NT2/D1 (cell line): ENCODE results near the gene PARN.
A peak's percentile ranks its signal among the peaks of the same experiment; 100 is the strongest.
"Not testable (repeated sequence)": the region's sequence is repeated elsewhere in the genome, so short reads cannot be mapped to it uniquely, and the experiment has no call there.

Experiments used
- DNase-seq: peaks from one replicate; pipeline ENCODE4 v3.0.0-alpha.2; 2011; ENCODE audit warnings: low read depth, low spot score
- H3K27me3 ChIP-seq: 2 replicates; pipeline ENCODE4 v1.6.0; 2011; ENCODE audit warnings: mild to moderate bottlenecking; ENCODE audit not compliant: insufficient read length, insufficient read depth
- H3K36me3 ChIP-seq: 2 replicates; pipeline ENCODE4 v1.6.1; 2011; ENCODE audit warnings: mild to moderate bottlenecking, low read length, mixed read lengths; ENCODE audit not compliant: insufficient read depth, insufficient read length
- H3K4me1 ChIP-seq: 2 replicates; pipeline ENCODE4 v1.5.1; 2011; ENCODE audit not compliant: insufficient read depth, insufficient read length
- H3K4me3 ChIP-seq: 2 replicates; pipeline ENCODE4 v1.5.1; 2011; ENCODE audit warnings: low read depth; ENCODE audit not compliant: insufficient read length
- H3K9ac ChIP-seq: 2 replicates; pipeline ENCODE4 v1.6.0; 2011; ENCODE audit warnings: low read depth; ENCODE audit not compliant: insufficient read length
- H3K9me3 ChIP-seq: 2 replicates; pipeline ENCODE4 v1.5.1; 2011; ENCODE audit warnings: mild to moderate bottlenecking, low read length; ENCODE audit not compliant: insufficient read depth
- SUZ12 ChIP-seq: IDR thresholded peaks from 2 replicates; pipeline ENCODE4 v1.6.1; 2011; ENCODE audit not compliant: insufficient read length, insufficient read depth; ENCODE audit errors: extremely low read depth
- YY1 ChIP-seq: IDR thresholded peaks from 2 replicates; pipeline ENCODE4 v1.6.1; 2011; ENCODE audit not compliant: insufficient read length, insufficient read depth
- ZNF274 ChIP-seq: IDR thresholded peaks from 2 replicates; pipeline ENCODE4 v1.6.1; 2011; ENCODE audit warnings: mild to moderate bottlenecking, low read depth, low read length

The PARN gene

DNA sequence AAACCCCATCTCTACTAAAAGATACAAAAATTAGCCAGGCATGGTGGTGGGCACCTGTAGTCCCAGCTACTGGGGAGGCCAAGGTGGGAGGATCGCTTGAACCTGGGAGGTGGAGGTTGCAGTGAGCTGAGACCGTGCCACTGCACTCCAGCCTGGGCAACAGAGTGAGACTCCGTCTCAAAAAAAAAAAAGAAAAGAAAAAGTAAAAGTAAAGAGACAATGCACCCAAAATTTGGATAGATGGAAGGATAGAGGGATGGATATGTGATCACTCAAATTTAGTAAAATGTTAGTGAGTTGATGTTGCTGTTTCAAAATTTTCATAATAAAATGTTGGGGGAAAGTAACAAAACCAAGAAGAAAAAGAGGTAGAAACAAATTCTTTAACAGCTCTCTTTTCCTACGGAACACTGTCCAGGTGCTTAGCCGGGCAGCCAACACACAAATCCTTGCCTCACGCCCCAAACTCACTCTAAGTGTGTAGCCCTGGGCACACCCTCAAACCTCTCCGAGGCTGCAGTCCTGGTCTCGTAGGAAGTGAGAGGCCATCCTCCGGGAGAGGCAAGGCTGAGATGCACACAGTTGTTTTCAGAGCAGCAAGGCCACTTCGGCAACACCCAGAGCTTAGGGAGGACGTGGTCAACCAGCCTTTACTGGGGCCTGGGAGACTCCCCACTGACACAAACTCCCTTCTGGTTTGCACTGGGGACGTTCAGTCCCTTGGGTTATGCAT, 228.9 kb downstream of the PARN start:
- not testable (repeated sequence) for H3K4me3 ChIP-seq, DNase-seq, H3K36me3 ChIP-seq, H3K9me3 ChIP-seq, H3K9ac ChIP-seq, H3K4me1 ChIP-seq, H3K27me3 ChIP-seq

GRCh38 chr16:14400285-14400977, 229.6 kb downstream of the PARN start:
- no peak for DNase-seq
- Histone ChIP-seq H3K27me3 (no peaks in the 10 kb centered on the region), H3K9ac (no peak overlapping the region), H3K9me3 (no peaks in the 10 kb centered on the region), H3K4me3 (no peak overlapping the region), H3K36me3 (no peaks in the 10 kb centered on the region), H3K4me1 (peaks cover 6% of the 10 kb centered on the region)
- TF ChIP-seq ZNF274 (no peak), YY1 (no peak), SUZ12 (no peak)

DNA sequence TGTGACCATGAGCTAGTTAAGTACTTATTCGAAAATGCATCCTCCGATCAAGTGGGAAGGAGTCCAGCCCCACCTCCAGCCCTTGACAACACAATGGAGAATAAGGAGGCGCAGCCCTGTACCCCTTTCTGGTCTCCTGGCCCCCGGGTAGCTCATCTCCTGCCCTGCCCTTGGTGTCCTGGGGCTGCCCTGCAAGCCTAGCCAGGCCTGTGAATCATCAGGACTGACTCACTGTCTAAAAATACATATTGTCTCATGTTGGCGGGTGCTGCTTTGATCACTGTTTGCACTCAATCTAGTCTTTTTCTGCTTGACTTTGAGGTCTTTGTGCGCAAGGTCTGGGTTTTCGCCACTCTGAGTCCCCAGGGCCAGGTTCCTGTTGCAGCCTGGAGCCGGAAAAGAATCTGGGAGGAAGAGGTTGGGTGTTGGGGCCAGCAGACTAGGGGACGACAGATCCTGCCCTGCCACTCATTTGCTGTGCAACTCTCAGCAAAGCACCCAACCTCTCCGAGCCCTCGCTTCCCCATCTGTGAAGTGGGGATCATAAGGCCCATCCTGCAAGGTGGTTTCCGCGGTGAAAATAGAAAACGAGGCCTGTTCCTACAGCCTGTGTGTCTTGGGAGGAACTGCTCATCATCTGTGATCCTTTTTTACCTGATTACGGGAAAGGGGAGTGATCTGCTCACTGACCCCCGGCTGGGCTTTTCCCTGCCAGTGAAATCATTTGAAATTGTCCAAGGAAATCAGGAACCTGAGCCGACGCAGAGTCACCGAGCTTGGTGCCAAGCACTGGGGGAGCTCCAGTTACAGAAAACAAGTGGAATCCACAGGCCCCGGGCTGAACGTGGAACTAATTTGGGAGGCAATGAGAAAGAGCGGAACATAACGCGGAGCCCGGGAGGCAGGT, 230.4 kb downstream of the PARN start:
- peaks cover 6% of the 10 kb centered on the region for H3K4me1 ChIP-seq
- H3K27me3 ChIP-seq: no peaks in the 10 kb centered on the region
- H3K36me3 ChIP-seq: no peaks in the 10 kb centered on the region
- TF ChIP-seq ZNF274 (no peak), SUZ12 (no peak), YY1 (no peak)
- H3K9me3 ChIP-seq: no peaks in the 10 kb centered on the region
- DNase-seq: no peak
- peak overlapping the region; percentile 33 for H3K9ac ChIP-seq
- H3K4me3 ChIP-seq: no peak overlapping the region

GRCh38 chr16:14398014-14398717, 231.9 kb downstream of the PARN start:
- no peaks in the 10 kb centered on the region for H3K36me3 ChIP-seq
- H3K27me3 ChIP-seq: no peaks in the 10 kb centered on the region
- H3K4me3 ChIP-seq: no peak overlapping the region
- no peak for DNase-seq
- no peak overlapping the region for H3K9ac ChIP-seq
- H3K9me3 ChIP-seq: no peaks in the 10 kb centered on the region
- TF ChIP-seq YY1 (no peak), ZNF274 (no peak), SUZ12 (no peak)
- H3K4me1 ChIP-seq: peaks cover 6% of the 10 kb centered on the region

DNA sequence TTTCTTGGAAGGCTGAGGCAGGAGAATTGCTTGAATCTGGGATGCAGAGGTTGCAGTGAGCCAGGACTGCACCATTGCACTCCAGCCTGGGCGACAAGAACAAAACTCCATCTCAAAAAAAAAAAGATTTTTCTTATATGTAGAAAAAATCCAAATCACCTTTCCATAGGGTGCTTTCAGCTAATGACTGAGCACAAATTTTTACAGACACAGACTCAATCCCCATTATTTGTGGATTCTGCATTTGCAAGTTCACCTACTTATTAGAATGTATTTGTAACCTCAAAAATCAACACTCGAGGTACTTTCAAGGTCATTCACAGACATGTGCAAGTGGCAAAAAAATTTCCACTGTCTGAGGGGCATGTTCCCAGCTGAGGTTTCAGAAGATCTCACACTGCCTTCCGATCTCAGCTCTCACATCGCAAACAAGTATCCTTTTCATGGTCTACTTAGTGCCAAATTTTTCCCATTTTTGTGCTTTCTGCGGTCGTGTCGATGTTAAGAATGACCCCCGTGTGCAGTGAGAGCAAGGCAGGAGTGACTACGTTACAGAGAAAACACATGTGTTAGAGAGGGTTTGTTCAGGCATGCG, 234.3 kb downstream of the PARN start:
- not testable (repeated sequence) for DNase-seq

GRCh38 chr16:14394834-14395233, 235.2 kb downstream of the PARN start:
- H3K9me3 ChIP-seq: no peaks in the 10 kb centered on the region
- H3K4me3 ChIP-seq: no peak overlapping the region
- no peak overlapping the region for H3K9ac ChIP-seq
- no peak for DNase-seq
- no peaks in the 10 kb centered on the region for H3K27me3 ChIP-seq
- H3K4me1 ChIP-seq: peaks cover 3% of the 10 kb centered on the region
- H3K36me3 ChIP-seq: no peaks in the 10 kb centered on the region
- no peak for TF ChIP-seq YY1
- no peak for TF ChIP-seq SUZ12
- TF ChIP-seq ZNF274: no peak

More for the DNA sequence above, 234.3 kb downstream of the PARN start:
- not testable (repeated sequence) for H3K4me3 ChIP-seq, H3K4me1 ChIP-seq, H3K9ac ChIP-seq, H3K27me3 ChIP-seq, H3K36me3 ChIP-seq, H3K9me3 ChIP-seq

DNA sequence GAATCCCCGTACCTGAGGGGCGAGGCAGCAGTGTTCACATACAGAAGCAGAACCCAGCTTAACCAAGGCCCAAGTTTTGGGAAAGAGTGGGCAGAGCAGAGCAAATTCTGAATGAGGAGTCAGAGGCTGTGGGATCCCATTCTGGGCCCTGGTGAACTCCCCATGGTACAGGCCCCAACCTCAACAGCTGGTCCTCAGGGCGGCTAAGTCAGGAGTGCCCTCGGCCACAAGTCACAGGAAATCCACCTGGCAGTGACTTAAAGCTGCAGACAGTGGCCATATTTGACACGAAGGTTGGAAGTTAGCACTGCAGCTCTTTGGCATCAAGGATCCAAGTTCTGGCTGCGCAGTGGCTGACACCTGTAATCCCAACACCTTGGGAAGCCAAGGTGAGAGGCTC, 237.1 kb downstream of the PARN start:
- Histone ChIP-seq H3K9ac (no peak overlapping the region), H3K27me3 (no peaks in the 10 kb centered on the region), H3K9me3 (no peaks in the 10 kb centered on the region), H3K4me1 (no peaks in the 10 kb centered on the region), H3K4me3 (no peak overlapping the region), H3K36me3 (no peaks in the 10 kb centered on the region)
- TF ChIP-seq SUZ12: no peak
- no peak for TF ChIP-seq YY1
- TF ChIP-seq ZNF274: no peak
- no peak for DNase-seq
